ENCODE measurements around the gene OTOF.

DNA sequence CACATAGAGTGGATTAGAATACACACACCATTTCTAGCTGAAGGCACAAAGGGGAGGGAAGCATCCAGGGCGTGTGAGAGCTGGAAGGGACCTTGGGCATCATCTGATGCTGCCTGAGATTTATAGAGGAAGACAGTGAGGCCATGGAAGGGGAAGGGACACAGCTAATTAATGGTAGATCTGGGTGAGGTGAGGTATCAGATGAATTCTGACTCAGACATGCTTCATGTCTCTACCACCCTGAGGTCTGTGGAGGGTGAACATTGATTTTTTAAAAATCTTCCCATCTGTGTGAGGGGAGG, 42.2 kb upstream of the OTOF start:
- TF ChIP-seq, protein P1, sequence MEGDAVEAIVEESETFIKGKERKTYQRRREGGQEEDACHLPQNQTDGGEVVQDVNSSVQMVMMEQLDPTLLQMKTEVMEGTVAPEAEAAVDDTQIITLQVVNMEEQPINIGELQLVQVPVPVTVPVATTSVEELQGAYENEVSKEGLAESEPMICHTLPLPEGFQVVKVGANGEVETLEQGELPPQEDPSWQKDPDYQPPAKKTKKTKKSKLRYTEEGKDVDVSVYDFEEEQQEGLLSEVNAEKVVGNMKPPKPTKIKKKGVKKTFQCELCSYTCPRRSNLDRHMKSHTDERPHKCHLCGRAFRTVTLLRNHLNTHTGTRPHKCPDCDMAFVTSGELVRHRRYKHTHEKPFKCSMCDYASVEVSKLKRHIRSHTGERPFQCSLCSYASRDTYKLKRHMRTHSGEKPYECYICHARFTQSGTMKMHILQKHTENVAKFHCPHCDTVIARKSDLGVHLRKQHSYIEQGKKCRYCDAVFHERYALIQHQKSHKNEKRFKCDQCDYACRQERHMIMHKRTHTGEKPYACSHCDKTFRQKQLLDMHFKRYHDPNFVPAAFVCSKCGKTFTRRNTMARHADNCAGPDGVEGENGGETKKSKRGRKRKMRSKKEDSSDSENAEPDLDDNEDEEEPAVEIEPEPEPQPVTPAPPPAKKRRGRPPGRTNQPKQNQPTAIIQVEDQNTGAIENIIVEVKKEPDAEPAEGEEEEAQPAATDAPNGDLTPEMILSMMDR (conservative IDR thresholded peaks at IDR 0.05) = no peak
- no peak for TF ChIP-seq EZH2 (IDR thresholded peaks at IDR 0.05; ENCODE audit: low read depth)

Measured in PC-9 (cell line).